Upper lobe of left lung (tissue), 4 donors: ENCODE results near the gene FAT1.

ENCODE experiments used
- EP300 ChIP-seq, 4 donors: sonication (generic); formaldehyde crosslinking; IDR thresholded peaks; one replicate each; pipeline ENCODE4 v1.5.1; 2017; ENCODE audit warnings: antibody characterized with exemption in 4 of 4, control low read depth in 2 of 4
- POLR2A ChIP-seq, 4 donors: fragments of 450-650 bp; IDR thresholded peaks; one replicate each; pipeline ENCODE4 v1.5.1; 2016 to 2017; ENCODE audit warnings: antibody characterized with exemption in 4 of 4, mild to moderate bottlenecking in 2 of 4
- POLR2AphosphoS5 ChIP-seq, 2 donors: sonication (generic); formaldehyde crosslinking; IDR thresholded peaks; one replicate each; pipeline ENCODE4 v1.5.1; 2017; ENCODE audit warnings: antibody characterized with exemption in 2 of 2
- TF ChIP-seq, protein P1 (sequence below), 6 experiments: fragments of 450-650 bp in 4 of 6; fragments of 200-600 bp in 2 of 6; sonication (generic) in 2 of 6; IDR thresholded peaks; one replicate each; pipeline ENCODE4 v1.5.1; 2016 to 2019; ENCODE audit warnings: antibody characterized with exemption in 6 of 6

DNA sequence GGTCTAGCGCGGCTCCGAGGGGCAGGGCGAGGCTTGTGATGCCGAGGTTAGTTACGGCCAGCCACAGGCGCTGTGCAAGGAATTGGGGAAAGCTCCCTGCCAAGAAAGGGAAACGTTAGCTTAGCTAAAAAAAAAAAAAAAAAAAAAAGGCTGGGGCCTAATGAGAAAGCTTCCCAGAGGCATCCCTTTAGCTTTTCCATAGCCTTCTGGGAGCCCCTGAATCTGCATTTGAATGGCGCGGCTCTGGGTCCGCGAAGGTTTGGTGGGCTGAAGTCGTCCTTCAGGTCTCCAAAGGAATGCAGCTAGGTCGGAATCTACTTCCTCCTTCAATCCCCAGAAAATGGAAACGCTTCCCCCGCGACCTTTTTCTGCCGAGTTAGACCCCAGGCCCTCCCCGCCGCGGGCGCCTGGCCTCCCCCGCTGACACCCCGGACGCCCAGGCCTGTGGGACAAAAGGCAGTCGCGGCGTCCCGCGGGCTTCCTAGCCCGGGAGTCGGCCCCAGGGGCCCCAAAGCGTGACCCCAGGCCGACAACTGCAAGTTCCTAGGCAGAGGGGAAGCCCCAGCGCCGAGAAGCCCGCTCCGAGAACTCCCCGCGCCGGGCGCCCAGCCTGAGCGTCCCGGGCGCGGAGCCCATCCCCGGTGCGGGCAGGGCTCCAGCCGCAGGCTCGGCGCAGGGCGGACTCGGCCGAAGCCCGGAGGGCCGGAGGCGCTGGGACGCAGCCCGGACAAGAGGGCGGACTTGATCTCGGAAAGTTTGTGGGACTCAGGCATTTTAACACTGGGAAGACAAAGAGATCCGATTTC is 605 bp upstream of the FAT1 start:
- TF ChIP-seq, protein P1, sequence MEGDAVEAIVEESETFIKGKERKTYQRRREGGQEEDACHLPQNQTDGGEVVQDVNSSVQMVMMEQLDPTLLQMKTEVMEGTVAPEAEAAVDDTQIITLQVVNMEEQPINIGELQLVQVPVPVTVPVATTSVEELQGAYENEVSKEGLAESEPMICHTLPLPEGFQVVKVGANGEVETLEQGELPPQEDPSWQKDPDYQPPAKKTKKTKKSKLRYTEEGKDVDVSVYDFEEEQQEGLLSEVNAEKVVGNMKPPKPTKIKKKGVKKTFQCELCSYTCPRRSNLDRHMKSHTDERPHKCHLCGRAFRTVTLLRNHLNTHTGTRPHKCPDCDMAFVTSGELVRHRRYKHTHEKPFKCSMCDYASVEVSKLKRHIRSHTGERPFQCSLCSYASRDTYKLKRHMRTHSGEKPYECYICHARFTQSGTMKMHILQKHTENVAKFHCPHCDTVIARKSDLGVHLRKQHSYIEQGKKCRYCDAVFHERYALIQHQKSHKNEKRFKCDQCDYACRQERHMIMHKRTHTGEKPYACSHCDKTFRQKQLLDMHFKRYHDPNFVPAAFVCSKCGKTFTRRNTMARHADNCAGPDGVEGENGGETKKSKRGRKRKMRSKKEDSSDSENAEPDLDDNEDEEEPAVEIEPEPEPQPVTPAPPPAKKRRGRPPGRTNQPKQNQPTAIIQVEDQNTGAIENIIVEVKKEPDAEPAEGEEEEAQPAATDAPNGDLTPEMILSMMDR (IDR thresholded peaks at IDR 0.05) = no peak
- TF ChIP-seq EP300 (IDR thresholded peaks at IDR 0.05) (no peak), POLR2A (IDR thresholded peaks at IDR 0.05) (no peak), POLR2AphosphoS5 (IDR thresholded peaks at IDR 0.05) (no peak)
